HG03432 (cell line): Measurements from ENCODE around the gene CDAN1.
A peak's percentile ranks its signal among the peaks of the same experiment; 100 is the strongest.
"Not testable (repeated sequence)": the region's sequence is repeated elsewhere in the genome, so short reads cannot be mapped to it uniquely, and the experiment has no call there.

Source experiments
- ATAC-seq: cut with Tn5 transposase; IDR thresholded peaks from one replicate; pipeline ENCODE4 v1.9.1; 2021; ENCODE audit warnings: mild to moderate bottlenecking, moderate library complexity; ENCODE audit not compliant: unreplicated experiment

Gene CDAN1

DNA sequence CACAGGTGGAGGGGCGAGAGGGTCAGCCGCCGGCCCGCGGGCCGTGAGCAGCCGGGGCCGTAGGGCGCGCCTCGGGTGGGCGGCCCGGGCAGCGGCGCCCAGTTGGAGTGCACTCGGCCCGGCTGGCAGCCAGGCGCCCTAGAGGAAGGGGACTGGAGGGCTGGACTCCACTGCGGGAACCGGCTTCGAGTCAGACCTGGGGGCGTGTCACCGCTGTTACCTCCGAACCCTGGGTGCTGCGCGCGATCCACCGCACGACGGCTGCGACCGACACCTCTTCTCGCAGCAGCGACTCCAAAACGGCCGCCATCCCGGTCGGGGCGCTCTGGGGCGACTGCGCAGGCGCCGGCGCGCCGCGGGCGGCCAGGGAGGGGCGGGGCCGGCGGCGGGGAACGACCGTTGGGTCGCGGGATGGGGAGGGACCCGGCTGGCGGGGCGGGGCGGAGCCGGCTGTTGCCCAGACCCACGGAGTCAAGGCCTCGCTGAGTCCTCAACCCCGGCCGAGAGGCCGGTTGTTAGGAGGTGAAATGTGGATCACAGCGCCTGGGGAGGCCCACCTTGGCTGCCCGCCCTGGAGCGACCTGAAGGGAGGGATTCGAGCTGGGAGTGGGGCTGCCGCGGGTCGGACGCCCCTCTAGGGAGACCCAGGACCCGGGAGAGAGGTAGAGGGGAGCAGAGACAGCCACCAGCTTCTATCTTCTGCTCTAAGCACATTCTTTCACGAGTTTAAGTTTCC lies at the start of gene CDAN1:
CDAN1 (minus strand) TSS at position 336 of the 736 bp plus-strand sequence; CDS start at position 310, 26 bp downstream.
- peak; percentile 87 for ATAC-seq

- ATAC-seq, result no peak
Measured at GRCh38 chr15:42785569-42785968, 48.6 kb upstream of the CDAN1 start.

DNA sequence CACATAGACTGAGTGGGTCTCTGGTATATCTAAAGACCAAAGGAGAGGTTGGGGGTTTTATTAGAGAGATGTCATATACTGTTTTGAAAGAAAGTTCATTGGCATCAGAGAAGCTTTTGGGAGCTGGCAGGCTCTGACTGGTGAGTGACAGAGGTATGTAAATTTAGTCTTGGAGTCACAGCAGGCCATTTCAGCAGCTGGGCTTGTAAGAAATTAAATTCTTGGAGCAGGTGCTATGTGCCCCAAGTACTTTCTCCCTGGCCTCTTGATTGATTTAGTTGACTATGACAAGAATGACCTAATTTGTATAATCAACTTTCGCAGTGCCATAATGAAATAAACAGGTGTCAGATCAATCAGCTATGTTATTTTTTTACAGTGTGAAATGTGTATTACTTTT lies 47.8 kb upstream of the CDAN1 start:
- no peak for ATAC-seq

- ATAC-seq, result no peak
Measured at GRCh38 chr15:42782716-42783115, 45.8 kb upstream of the CDAN1 start.

- no peak for ATAC-seq
Measured at GRCh38 chr15:42775416-42775815, 38.5 kb upstream of the CDAN1 start.

DNA sequence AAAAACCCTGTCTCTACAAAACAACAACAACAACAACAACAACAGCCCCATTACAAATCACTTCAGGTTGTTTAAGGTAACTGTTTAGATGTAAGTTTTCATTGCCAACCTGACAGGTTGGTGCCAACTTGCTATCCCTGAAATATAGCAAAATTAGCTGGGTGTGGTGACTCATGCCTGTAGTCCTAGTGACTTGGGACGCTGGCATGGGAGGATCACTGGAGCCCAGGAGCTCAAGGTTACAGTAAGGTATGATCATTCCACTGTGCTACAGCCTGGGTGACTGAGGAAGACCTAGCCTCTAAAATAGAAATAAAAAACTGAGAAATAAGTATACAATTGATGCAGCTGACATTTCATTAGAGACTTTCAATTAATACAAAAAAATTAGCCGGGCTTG lies 36.0 kb upstream of the CDAN1 start:
- no peak for ATAC-seq

DNA sequence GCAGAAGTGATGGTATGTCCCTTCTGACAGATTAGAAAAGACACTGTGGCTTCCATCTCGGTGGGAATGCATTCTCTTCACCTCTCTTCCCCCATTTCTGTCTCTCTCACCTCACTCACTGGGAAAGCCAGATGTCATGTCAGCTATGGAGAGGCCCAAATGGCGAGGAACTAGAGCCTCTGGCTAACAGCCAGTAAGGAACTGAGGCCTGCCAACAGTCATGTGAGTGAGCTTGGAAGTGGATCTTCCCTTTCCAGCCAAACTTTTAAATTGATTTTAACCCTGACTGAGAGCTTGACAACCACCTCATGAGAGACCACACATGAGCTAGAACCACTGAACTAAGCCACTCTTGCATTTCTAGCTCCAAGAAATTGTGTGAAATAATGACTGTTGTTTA lies 35.2 kb upstream of the CDAN1 start:
- ATAC-seq, result no peak

DNA sequence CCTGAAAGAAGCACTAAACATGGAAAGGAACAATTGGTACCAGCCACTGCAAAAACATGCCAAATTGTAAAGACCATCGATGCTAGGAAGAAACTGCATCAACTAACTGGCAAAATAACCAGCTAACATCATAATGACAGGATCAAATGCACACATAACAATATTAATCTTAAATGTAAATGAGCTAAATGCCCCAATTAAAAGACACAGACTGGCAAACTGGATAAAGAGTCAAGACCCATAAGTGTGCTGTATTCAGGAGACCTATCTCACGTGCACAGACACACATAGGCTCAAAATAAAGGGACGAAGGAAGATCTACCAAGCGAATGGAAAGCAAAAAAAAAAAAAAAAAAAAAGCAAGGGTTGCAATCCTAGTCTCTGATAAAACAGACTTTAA lies 29.2 kb upstream of the CDAN1 start:
- not testable (repeated sequence) for ATAC-seq

DNA sequence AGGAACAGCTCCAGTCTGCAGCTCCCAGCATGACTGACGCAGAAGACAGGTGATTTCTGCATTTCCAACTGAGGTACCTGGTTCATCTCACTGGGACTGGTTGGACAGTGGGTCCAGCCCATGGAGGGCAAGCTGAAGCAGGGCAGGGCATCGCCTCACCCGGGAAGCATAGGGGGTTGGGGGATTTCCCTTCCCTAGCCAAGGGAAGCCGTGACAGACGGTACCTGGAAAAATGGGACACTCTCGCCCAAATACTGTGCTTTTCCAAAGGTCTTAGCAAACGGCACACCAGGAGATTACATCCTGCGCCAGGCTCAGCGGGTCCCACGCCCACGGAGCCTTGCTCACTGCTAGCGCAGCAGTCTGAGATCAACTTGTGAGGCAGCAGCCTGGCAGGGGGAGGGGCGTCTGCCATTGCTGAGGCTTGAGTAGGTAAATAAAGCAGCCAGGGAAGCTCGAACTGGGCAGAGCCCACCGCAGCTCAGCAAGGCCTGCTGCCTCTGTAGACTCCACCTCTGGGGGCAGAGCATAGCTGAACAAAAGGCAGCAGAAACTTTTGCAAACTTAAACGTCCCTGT lies 27.3 kb upstream of the CDAN1 start:
- ATAC-seq, result not testable (repeated sequence)

DNA sequence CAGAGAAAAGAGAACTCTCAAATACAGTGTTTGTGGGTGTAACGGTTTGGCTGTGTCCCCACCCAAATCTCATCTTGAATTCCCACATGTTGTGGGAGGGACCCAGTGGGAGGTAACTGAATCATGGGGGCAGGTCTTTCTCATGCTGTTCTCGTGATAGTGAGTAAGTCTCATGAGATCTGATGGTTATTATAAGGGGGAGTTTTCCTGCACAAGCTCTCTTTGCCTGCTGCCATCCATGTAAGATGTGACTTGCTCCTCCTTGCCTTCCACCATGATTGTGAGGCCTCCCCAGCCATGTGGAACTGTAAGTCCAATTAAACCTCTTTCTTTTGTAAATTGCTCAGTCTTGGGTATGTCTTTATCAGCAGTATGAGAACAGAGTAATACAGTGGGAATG lies 24.9 kb upstream of the CDAN1 start:
- not testable (repeated sequence) for ATAC-seq

DNA sequence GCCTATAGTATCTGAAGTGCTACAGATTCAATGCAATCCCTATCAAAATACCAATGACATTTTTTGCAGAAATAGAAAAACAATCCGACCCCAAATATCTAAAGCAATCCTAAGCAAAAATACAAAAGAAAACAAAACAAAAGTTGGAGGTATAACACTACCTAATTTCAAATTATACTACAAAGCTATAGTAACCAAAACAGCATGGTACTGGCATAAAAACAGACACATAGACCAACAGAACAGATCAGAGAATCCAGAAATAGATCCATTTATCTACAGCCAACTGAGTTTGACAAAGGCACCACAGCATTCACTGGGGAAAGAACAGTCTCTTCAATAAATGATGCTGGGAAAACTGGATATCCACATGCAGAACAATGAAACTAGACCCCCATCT lies 23.8 kb upstream of the CDAN1 start:
- no peak for ATAC-seq

GRCh38 chr15:42759093-42759492 lies 22.2 kb upstream of the CDAN1 start:
- no peak for ATAC-seq

DNA sequence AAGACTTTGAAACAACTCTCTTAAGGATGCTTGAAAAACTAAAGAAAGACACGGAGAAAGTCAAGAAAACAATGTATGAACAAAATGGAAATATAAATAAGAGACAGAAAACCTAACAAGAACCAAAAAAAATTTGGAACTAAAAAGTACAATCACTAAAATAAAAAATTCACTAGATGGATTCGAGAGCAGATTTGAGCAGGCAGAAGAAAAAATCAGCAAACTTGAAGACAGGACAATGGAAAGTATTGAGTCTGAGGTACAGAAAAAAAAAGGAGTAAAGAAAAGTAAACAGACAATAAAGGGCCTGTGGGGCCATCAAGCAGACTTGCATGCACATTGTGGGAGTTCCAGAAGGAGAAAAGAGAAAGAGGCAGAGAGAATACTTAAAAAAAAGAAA lies 13.4 kb upstream of the CDAN1 start:
- ATAC-seq, result no peak

DNA sequence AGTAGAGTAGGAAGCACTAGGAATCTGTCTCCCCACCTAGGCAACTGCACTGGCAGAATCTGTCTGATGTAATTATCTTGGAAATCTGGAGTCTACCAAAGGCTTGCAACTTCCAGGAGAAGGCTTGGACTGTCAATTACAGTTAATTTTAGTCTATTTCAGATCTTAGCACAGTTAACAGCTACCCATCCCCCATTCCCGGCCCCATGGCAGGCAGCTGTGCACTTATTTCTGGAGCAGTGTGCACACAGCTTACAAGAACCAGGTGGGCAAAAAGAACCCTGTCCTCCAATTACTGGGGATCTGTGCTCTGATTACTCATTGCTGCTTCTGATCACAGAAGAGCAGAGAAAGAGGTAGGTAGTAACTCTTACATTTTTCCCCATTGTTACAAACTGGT lies 12.3 kb upstream of the CDAN1 start:
- ATAC-seq, result no peak

DNA sequence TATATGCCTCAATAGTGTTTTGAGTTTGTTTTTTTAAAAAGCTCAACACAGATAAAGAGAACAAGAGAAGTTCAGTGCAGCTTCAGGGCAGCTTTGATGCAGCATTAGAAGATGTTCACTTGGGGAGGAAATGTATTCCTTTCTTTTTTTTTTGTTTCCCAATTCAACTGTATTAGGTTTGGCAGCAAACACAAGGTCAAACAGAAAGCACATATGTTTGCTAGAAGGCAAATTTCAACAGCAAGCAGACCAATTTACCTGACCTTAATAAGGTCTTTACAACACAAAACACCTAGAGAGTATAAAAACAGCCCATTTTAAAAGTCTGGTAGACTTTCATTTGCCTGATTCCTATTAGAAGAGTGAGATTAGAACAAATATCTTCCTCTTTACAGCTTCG lies 7.3 kb upstream of the CDAN1 start:
- no peak for ATAC-seq

DNA sequence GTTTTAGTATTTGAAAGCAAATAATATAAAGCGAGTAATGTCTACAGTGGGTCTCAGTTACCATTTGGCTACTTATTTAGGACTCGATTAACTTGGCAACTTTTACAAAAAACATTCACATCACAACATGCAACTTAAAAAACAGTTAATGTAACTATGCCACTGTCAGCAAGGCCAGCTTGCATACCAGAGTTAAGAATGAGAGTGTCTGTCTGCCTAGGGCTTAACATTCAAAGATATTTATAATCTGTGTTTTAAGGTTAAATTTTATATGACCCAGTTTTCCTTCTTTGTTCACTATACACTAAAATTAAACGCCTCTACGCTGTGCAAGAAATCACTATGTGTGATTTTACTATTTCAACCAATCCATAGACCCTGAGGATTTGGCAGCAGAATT lies 5.2 kb upstream of the CDAN1 start:
- no peak for ATAC-seq

DNA sequence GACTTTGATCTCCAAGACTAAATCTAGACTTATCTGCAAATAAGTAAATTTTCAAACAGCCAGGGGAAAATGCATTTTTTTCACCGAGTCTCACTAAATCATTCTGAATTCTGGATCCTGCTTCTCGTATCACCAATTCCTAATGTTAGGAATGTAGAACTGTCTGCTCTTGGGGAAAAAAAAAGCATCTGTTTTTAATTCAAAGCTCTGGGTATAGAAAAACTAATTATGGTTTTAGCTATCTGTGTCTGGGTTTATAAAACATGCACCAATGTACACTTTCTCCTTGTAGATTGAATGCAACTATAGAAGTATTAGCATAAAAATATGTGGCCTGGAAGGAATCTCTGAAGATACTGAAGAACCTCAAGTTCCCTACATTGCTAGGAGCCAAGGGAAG lies 4.8 kb upstream of the CDAN1 start:
- ATAC-seq, result no peak

DNA sequence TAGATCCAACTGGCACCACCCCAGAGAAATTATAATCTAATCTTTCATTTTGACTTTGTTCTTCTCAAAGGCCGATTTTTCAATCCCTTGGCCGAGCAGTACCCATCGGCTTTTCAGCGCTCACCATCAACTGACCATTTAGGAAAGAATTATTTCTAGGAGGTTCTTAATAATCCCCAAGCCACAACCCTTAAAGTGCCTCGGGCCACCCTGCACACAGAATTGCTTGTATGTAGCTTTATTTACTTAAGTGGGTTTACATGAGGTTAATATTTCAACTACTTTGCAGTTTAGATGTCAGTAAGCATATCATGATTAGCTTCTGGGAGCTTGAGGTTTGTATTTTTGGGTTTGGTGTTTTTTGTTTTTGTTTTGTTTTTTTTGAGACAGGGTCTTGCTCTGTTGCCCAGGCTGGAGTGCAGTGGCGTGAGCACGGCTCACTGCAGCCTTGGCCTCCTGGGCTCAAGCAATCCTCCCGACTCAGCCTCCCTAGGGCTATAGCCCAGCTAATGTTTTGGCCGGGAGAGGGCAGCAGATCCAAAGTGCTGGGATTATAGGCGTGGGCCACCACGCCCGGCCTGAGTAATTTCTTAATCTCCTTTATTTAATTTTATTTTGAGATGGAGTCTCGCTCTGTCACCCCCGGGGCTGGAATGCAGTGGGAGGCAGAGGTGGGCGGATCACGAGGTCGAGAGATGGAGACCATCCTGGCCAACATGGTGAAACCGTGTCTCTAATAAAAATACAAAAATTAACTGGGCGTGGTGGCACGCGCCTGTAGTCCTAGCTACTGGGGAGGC lies 801 bp upstream of the CDAN1 start:
- ATAC-seq, result no peak

DNA sequence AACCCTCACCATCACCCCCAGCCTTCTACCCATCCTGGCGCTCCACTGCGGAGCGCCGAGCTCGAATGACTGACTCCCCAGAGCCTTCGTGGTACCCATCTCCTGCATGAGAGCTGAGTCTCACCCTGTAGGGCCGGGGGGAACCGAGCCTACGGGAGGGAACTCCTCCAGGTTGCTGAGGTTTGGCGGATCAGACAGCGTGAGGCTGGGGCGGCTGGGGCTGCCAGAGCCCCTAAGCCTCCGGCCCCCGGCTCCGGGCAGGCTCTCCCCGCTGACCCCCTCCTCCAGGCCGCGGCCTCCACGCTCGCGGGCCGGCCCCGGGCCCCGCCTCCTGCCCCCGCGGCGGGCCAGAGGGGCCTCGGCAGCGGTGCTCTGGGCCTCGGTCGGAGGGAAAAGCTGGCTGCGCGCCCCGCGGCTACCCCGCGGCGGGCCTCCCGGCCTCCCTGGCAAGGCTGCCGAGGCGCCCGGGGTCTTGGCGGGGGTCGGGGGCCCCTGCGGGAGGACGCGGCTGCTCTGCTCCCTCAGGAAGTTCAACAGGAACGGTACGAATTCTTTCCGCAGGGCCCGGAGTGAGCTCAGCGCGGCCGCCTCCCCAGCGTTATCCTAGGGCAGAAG lies 643 bp downstream of the CDAN1 start:
- peak; percentile 44 for ATAC-seq

DNA sequence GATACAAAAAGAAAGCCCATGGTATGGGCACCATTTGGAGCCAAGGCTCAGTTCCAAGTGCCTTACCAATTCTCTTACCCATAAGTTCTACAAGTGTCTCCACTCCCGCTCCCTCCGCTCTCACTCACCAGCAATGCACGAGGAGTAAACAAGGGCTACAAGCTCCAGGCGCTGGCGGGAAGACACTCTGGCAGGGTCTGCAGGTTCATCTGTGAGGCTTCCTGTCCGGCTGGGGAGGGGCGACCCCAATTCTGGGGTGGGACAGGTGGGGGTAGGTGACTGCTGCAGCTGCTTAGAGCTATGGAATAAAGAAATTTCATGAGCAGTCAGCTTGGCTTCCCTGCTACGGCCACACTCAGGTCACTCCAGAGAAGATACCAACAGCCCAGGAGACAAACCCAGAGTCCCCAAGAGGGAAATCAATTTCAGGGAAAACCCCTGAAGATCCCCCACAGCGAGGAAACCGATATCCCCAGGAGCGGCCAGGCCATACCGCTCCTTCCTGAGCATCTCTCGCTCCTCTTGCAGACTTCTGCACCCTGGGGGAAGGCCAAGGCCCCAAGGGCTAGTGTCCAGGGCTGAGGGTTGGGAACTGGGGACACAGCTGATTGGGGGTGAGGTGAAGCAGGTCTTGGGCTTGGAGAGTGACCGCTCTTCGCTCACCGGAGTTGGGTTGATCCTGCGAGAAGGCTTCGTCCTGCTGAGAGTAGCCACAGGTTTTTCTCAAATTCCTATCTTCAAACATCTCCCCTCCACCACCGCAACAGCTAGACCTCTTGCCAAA lies 1.4 kb downstream of the CDAN1 start:
- no peak for ATAC-seq
